Thyroid gland (tissue), 4 donors: ENCODE data around the gene DHX34.

ENCODE experiments used
- POLR2A ChIP-seq, 2 donors: fragments of 450-650 bp; IDR thresholded peaks; one replicate each; pipeline ENCODE4 v1.6.1; 2017; ENCODE audit warnings: antibody characterized with exemption in 2 of 2, mild to moderate bottlenecking in 2 of 2, moderate library complexity in 1 of 2
- TF ChIP-seq, protein P1 (sequence below), 6 experiments: fragments of 200-600 bp in 3 of 6; fragments of 450-650 bp in 3 of 6; sonication (generic) in 3 of 6; IDR thresholded peaks; one replicate each; pipeline ENCODE4 v1.5.1; 2016 to 2019; ENCODE audit warnings: antibody characterized with exemption in 6 of 6, mild to moderate bottlenecking in 2 of 6, inconsistent platforms in 1 of 6, moderate library complexity in 1 of 6

DNA sequence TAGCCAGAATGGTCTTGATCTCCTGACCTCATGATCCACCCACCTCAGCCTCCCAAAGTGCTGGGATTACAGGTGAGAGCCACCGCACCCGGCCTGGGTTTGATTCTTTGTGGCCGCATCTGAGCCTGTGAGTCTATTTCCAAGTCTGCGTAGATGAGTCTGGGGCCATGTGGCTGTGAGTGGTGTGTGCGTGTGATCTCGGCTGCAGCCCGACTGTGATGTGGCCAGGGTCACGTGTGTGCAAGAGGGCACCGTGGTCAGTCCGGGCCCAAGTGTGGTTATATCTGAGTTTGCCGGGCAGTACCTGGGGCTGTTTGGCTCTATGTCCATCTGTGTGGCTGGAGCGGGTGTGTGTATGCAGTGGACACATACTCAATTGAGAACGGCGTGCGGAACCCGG, 64.8 kb downstream of the DHX34 start:
- TF ChIP-seq, protein P1, sequence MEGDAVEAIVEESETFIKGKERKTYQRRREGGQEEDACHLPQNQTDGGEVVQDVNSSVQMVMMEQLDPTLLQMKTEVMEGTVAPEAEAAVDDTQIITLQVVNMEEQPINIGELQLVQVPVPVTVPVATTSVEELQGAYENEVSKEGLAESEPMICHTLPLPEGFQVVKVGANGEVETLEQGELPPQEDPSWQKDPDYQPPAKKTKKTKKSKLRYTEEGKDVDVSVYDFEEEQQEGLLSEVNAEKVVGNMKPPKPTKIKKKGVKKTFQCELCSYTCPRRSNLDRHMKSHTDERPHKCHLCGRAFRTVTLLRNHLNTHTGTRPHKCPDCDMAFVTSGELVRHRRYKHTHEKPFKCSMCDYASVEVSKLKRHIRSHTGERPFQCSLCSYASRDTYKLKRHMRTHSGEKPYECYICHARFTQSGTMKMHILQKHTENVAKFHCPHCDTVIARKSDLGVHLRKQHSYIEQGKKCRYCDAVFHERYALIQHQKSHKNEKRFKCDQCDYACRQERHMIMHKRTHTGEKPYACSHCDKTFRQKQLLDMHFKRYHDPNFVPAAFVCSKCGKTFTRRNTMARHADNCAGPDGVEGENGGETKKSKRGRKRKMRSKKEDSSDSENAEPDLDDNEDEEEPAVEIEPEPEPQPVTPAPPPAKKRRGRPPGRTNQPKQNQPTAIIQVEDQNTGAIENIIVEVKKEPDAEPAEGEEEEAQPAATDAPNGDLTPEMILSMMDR (IDR thresholded peaks at IDR 0.05) = no peak
- no peak for TF ChIP-seq POLR2A (IDR thresholded peaks at IDR 0.05)
